Astrocyte (in vitro differentiated cells and primary cell): Measurements from ENCODE around the gene TSPAN4. TPM values are rescaled to one million over a fixed set of nuclear protein-coding genes. Genes with fewer than 3 reads are reported as not detected.

Experiments used
- DNase-seq: peaks from one replicate; pipeline ENCODE4 v3.0.0-alpha.2; 2010; ENCODE audit warnings: low read depth
- FAIRE-seq: peaks from 2 replicates; lab custom pipeline; 2011; peaks lifted over from hg19 to GRCh38; lab: Jason Lieb, UNC
- H2AFZ ChIP-seq: 2 replicates; pipeline ENCODE4 v1.6.0; 2012; ENCODE audit warnings: low read depth, low read length, inconsistent platforms
- H3K27ac ChIP-seq: 2 replicates; pipeline ENCODE4 v1.5.1; 2011; ENCODE audit warnings: low read depth, low read length, inconsistent platforms
- H3K27me3 ChIP-seq: 2 replicates; pipeline ENCODE4 v1.6.0; 2011; ENCODE audit warnings: low read length, inconsistent platforms; ENCODE audit not compliant: insufficient read depth
- H3K36me3 ChIP-seq: 2 replicates; pipeline ENCODE4 v1.5.1; 2011; ENCODE audit warnings: low read length, inconsistent platforms; ENCODE audit not compliant: insufficient read depth
- H3K4me1 ChIP-seq: 2 replicates; pipeline ENCODE4 v1.5.1; 2011; ENCODE audit warnings: low read length, inconsistent platforms; ENCODE audit not compliant: insufficient read depth
- H3K4me2 ChIP-seq: 2 replicates; pipeline ENCODE4 v1.6.0; 2012; ENCODE audit warnings: low read length, inconsistent platforms
- H3K4me3 ChIP-seq: 2 replicates; pipeline ENCODE4 v1.5.1; 2011; ENCODE audit warnings: low read depth, mild to moderate bottlenecking, low read length, inconsistent platforms; ENCODE audit not compliant: insufficient read depth
- H3K79me2 ChIP-seq: 2 replicates; pipeline ENCODE4 v1.6.0; 2012; ENCODE audit warnings: mild to moderate bottlenecking, low read length, inconsistent platforms; ENCODE audit not compliant: insufficient read depth
- H3K9ac ChIP-seq: 2 replicates; pipeline ENCODE4 v1.6.0; 2012; ENCODE audit warnings: mild to moderate bottlenecking, low read length, inconsistent platforms
- H3K9me3 ChIP-seq: 2 replicates; pipeline ENCODE4 v1.5.1; 2012; ENCODE audit warnings: low read depth, mild to moderate bottlenecking, low read length, inconsistent platforms; ENCODE audit not compliant: insufficient read depth
- H4K20me1 ChIP-seq: 2 replicates; pipeline ENCODE4 v1.6.0; 2012; ENCODE audit warnings: low read length, inconsistent platforms; ENCODE audit not compliant: insufficient read depth
- H3K27ac Mint-ChIP-seq: one replicate; pipeline ENCODE4 v1.8.0; 2021; ENCODE audit warnings: mild to moderate bottlenecking, mixed read lengths; ENCODE audit not compliant: unreplicated experiment
- H3K27me3 Mint-ChIP-seq: one replicate; pipeline ENCODE4 v1.8.0; 2021; ENCODE audit warnings: low read depth, mixed read lengths; ENCODE audit not compliant: unreplicated experiment
- H3K36me3 Mint-ChIP-seq: one replicate; pipeline ENCODE4 v1.8.0; 2021; ENCODE audit warnings: low read depth, mixed read lengths; ENCODE audit not compliant: unreplicated experiment
- H3K4me1 Mint-ChIP-seq: one replicate; pipeline ENCODE4 v1.8.0; 2021; ENCODE audit warnings: low read depth, mixed read lengths; ENCODE audit not compliant: unreplicated experiment
- H3K4me3 Mint-ChIP-seq: one replicate; pipeline ENCODE4 v1.8.0; 2021; ENCODE audit warnings: mild to moderate bottlenecking, moderate library complexity, mixed read lengths; ENCODE audit not compliant: unreplicated experiment
- H3K9me3 Mint-ChIP-seq: one replicate; pipeline ENCODE4 v1.8.0; 2021; ENCODE audit warnings: mild to moderate bottlenecking, mixed read lengths; ENCODE audit not compliant: unreplicated experiment
- EZH2 ChIP-seq: IDR thresholded peaks from 2 replicates; pipeline ENCODE4 v1.6.1; 2012; ENCODE audit warnings: mild to moderate bottlenecking, low read length, inconsistent platforms; ENCODE audit not compliant: insufficient read depth
- total RNA-seq: library from RNA; stranded (reverse); gene quantifications from 2 replicates; pipeline ENCODE4 v1.2.1, GENCODE V29; 2021
- TF ChIP-seq, protein P1 (sequence below): IDR thresholded peaks from 2 replicates; pipeline ENCODE4 v1.5.1; 2011; ENCODE audit warnings: low read depth, mild to moderate bottlenecking, inconsistent platforms, low read length, moderate library complexity; ENCODE audit not compliant: insufficient read depth

The TSPAN4 gene
- total RNA-seq, 1 donor from 2014 or later, result 69.5 TPM

DNA sequence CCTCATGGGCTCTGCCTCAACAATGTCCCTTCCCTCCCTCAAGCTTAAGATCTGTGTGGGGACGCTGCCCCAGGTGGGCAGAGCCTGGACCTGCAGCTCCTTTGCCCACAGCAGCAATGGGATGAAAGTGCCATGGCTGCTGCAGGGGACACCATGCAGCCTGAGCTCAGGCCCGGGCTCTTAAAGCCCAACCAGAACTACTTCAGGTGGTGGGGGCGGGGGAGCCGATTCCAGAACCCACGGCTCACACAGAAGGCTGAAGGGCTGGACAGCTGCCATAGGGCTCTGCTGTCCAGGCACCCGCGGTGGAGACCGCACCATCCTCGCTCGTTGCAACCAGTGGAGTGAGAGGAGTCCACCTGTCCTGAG lies 55.5 kb downstream of the TSPAN4 start:
- Histone ChIP-seq H3K4me2 (no peak overlapping the region), H3K4me1 (no peaks in the 10 kb centered on the region), H3K27ac (no peak overlapping the region), H2AFZ (no peak overlapping the region), H4K20me1 (peaks cover 15% of the 10 kb centered on the region), H3K9ac (no peak overlapping the region), H3K36me3 (peaks cover 10% of the 10 kb centered on the region), H3K9me3 (no peaks in the 10 kb centered on the region), H3K79me2 (no peaks in the 10 kb centered on the region), H3K4me3 (no peak overlapping the region), H3K27me3 (no peaks in the 10 kb centered on the region)
- TF ChIP-seq, protein P1, sequence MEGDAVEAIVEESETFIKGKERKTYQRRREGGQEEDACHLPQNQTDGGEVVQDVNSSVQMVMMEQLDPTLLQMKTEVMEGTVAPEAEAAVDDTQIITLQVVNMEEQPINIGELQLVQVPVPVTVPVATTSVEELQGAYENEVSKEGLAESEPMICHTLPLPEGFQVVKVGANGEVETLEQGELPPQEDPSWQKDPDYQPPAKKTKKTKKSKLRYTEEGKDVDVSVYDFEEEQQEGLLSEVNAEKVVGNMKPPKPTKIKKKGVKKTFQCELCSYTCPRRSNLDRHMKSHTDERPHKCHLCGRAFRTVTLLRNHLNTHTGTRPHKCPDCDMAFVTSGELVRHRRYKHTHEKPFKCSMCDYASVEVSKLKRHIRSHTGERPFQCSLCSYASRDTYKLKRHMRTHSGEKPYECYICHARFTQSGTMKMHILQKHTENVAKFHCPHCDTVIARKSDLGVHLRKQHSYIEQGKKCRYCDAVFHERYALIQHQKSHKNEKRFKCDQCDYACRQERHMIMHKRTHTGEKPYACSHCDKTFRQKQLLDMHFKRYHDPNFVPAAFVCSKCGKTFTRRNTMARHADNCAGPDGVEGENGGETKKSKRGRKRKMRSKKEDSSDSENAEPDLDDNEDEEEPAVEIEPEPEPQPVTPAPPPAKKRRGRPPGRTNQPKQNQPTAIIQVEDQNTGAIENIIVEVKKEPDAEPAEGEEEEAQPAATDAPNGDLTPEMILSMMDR, result peak; percentile 13
- TF ChIP-seq EZH2, result no peak
- Mint-ChIP-seq H3K4me1 (no peaks in the 10 kb centered on the region), H3K36me3 (peaks cover 4% of the 10 kb centered on the region), H3K27ac (no peak overlapping the region), H3K9me3 (no peaks in the 10 kb centered on the region), H3K27me3 (no peaks in the 10 kb centered on the region), H3K4me3 (no peak overlapping the region)
- DNase-seq, result no peak
- FAIRE-seq, result no peak

DNA sequence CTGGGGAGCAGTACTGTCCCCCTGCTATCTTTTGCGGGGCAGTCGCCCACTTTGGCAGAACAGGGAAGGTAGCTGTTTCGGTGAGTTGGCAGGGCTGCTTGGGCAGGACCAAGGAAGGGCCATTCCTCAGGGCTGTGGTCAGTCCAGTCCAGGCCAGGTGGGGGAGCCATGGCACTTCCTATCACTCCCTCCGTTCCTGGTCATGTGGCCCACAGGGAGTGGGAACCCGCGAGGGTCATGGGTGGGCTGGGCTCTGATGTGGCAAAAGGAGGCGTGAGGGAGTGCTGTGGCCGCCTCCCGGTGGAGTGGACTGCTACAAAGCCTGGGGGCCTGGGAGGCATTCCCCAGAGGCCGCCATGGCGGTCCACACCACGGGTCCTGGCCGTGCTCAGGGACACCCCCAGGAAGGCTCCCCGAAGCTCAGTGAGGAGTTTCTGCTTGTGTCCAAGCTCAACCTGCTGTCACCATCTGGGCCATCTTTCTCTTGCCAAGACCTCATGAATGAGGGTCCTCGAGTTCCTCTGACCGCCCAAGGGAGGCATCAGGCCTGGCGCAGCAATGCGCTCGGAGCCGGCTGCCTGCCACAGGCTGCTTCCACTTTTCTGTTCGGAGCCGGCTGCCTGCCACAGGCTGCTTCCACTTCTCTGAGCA lies 56.0 kb downstream of the TSPAN4 start:
- Histone ChIP-seq H3K27me3 (no peaks in the 10 kb centered on the region), H3K79me2 (no peaks in the 10 kb centered on the region), H3K9me3 (no peaks in the 10 kb centered on the region), H3K9ac (no peak overlapping the region), H3K4me3 (no peak overlapping the region), H4K20me1 (peaks cover 15% of the 10 kb centered on the region), H3K4me1 (no peaks in the 10 kb centered on the region), H3K27ac (no peak overlapping the region), H3K36me3 (peaks cover 10% of the 10 kb centered on the region), H3K4me2 (no peak overlapping the region), H2AFZ (no peak overlapping the region)
- H3K4me1 Mint-ChIP-seq, result no peaks in the 10 kb centered on the region
- TF ChIP-seq, protein P1, result peak; percentile 3
- no peak for TF ChIP-seq EZH2
- H3K36me3 Mint-ChIP-seq, result peaks cover 5% of the 10 kb centered on the region
- no peak overlapping the region for H3K27ac Mint-ChIP-seq
- no peak overlapping the region for H3K4me3 Mint-ChIP-seq
- DNase-seq (no peak), FAIRE-seq (no peak)
- no peaks in the 10 kb centered on the region for H3K27me3 Mint-ChIP-seq
- no peaks in the 10 kb centered on the region for H3K9me3 Mint-ChIP-seq

DNA sequence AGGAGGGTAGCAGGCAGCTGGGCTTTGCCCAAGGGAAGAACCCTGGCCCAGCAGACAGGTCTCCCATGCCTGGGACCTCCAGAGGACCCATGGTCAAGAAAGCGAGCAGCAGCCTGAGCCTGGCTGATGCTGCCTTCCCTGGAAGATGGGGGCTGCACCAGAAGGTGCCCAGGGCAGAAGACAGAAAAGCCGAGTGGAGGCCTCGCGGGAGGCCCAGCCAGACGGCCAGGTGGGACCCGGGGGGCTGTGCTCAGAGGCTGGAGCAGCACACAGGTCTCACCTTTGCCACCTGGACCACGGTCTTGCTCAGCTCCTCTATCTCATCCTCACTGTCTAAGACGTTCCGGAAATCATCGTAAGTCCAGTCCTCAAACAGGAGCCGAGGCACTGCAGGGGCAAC lies 57.1 kb downstream of the TSPAN4 start:
- Histone ChIP-seq H3K36me3 (peaks cover 13% of the 10 kb centered on the region), H3K4me3 (no peak overlapping the region), H3K4me2 (no peak overlapping the region), H3K27me3 (no peaks in the 10 kb centered on the region), H3K79me2 (no peaks in the 10 kb centered on the region), H3K4me1 (no peaks in the 10 kb centered on the region), H3K27ac (no peak overlapping the region), H3K9ac (no peak overlapping the region), H2AFZ (no peak overlapping the region), H3K9me3 (no peaks in the 10 kb centered on the region), H4K20me1 (peaks cover 18% of the 10 kb centered on the region)
- no peaks in the 10 kb centered on the region for H3K9me3 Mint-ChIP-seq
- no peak for FAIRE-seq
- H3K27ac Mint-ChIP-seq, result no peak overlapping the region
- no peak for TF ChIP-seq EZH2
- TF ChIP-seq, protein P1, result no peak
- H3K4me3 Mint-ChIP-seq, result no peak overlapping the region
- H3K27me3 Mint-ChIP-seq, result no peaks in the 10 kb centered on the region
- H3K4me1 Mint-ChIP-seq, result no peaks in the 10 kb centered on the region
- peaks cover 10% of the 10 kb centered on the region for H3K36me3 Mint-ChIP-seq
- DNase-seq, result no peak
